Measurements from ENCODE around the gene PAPSS2.

The PAPSS2 gene

GRCh38 chr10:87671139-87671815, 11.6 kb downstream of the PAPSS2 start:
- DNase-seq: peak; percentile 63

- DNase-seq: no peak
Observed at GRCh38 chr10:87672551-87672950, 12.9 kb downstream of the PAPSS2 start.

GRCh38 chr10:87674943-87675342, 15.3 kb downstream of the PAPSS2 start:
- peak; percentile 44 for DNase-seq

- DNase-seq: peak; percentile 95
Observed at GRCh38 chr10:87675396-87676376, 16.0 kb downstream of the PAPSS2 start.

- no peak for DNase-seq
Observed at GRCh38 chr10:87677595-87677994, 17.9 kb downstream of the PAPSS2 start.

GRCh38 chr10:87678302-87678701, 18.6 kb downstream of the PAPSS2 start:
- DNase-seq: no peak

GRCh38 chr10:87683356-87683755, 23.7 kb downstream of the PAPSS2 start:
- no peak for DNase-seq

GRCh38 chr10:87684001-87684638, 24.4 kb downstream of the PAPSS2 start:
- DNase-seq: no peak

- no peak for DNase-seq
Observed at GRCh38 chr10:87685832-87686574, 26.3 kb downstream of the PAPSS2 start.

- DNase-seq: no peak
Observed at GRCh38 chr10:87691506-87692070, 31.9 kb downstream of the PAPSS2 start.

GRCh38 chr10:87692956-87693484, 33.3 kb downstream of the PAPSS2 start:
- DNase-seq: no peak

GRCh38 chr10:87694011-87694794, 34.5 kb downstream of the PAPSS2 start:
- no peak for DNase-seq

- no peak for DNase-seq
Observed at GRCh38 chr10:87695074-87695473, 35.4 kb downstream of the PAPSS2 start.

- peak; percentile 21 for DNase-seq
Observed at GRCh38 chr10:87696922-87697745, 37.5 kb downstream of the PAPSS2 start.

GRCh38 chr10:87700031-87700796, 40.5 kb downstream of the PAPSS2 start:
- peak; percentile 83 for DNase-seq

- no peak for DNase-seq
Observed at GRCh38 chr10:87702260-87702972, 42.7 kb downstream of the PAPSS2 start.

GRCh38 chr10:87702973-87703294, 43.3 kb downstream of the PAPSS2 start:
- no peak for DNase-seq

- peak; percentile 2 for DNase-seq
Observed at GRCh38 chr10:87703771-87704170, 44.1 kb downstream of the PAPSS2 start.

GRCh38 chr10:87705339-87705738, 45.7 kb downstream of the PAPSS2 start:
- DNase-seq: peak; percentile 50
